HepG2 (cell line): ENCODE results near the gene EFS. TPM values are rescaled to one million over a fixed set of nuclear protein-coding genes. Genes with fewer than 3 reads are reported as not detected.

Experiments used
- BRCA1 ChIP-seq: sonication (generic); formaldehyde crosslinking; IDR thresholded peaks from 2 replicates; pipeline ENCODE4 v1.4.0; 2020; ENCODE audit warnings: missing genetic modification reagents
- DMTF1 ChIP-seq: sonication (generic); formaldehyde crosslinking; IDR thresholded peaks from 2 replicates; pipeline ENCODE4 v1.4.0; 2020; ENCODE audit warnings: mild to moderate bottlenecking, missing genetic modification reagents
- ERF ChIP-seq: IDR thresholded peaks from 2 replicates; pipeline ENCODE4 v1.6.1; 2018; ENCODE audit warnings: missing biosample characterization, missing genetic modification reagents
- KLF6 ChIP-seq: IDR thresholded peaks from 2 replicates; pipeline ENCODE4 v1.8.0; 2016; ENCODE audit warnings: missing biosample characterization, missing genetic modification reagents
- MEF2D ChIP-seq: sonication (generic); formaldehyde crosslinking; IDR thresholded peaks from 2 replicates; pipeline ENCODE4 v1.5.1; 2020; ENCODE audit warnings: mild to moderate bottlenecking, missing genetic modification reagents
- MZF1 ChIP-seq: sonication (generic); formaldehyde crosslinking; IDR thresholded peaks from 2 replicates; pipeline ENCODE4 v1.8.1; 2023; ENCODE audit warnings: mild to moderate bottlenecking, missing genetic modification reagents, borderline replicate concordance
- NFKB2 ChIP-seq: sonication (generic); formaldehyde crosslinking; IDR thresholded peaks from 2 replicates; pipeline ENCODE4 v1.4.0; 2020; ENCODE audit warnings: missing genetic modification reagents, borderline replicate concordance
- RNF2 ChIP-seq: fragments of 450-650 bp; conservative IDR thresholded peaks from 2 replicates; pipeline ENCODE4 v1.6.1; 2016; ENCODE audit warnings: low read depth
- SOX5 ChIP-seq: IDR thresholded peaks from 2 replicates; pipeline ENCODE4 v1.6.1; 2016; ENCODE audit warnings: borderline replicate concordance
- STAT6 ChIP-seq: sonication (generic); formaldehyde crosslinking; IDR thresholded peaks from 2 replicates; pipeline ENCODE4 v1.4.0; 2020; ENCODE audit warnings: missing genetic modification reagents, mild to moderate bottlenecking, borderline replicate concordance
- SYNCRIP ChIP-seq: fragments of 200-400 bp; formaldehyde crosslinking; IDR thresholded peaks from 2 replicates; pipeline ENCODE4 v1.6.1; 2018; ENCODE audit warnings: mild to moderate bottlenecking, low read depth, low read length; ENCODE audit not compliant: insufficient read depth
- TGIF2 ChIP-seq: IDR thresholded peaks from 2 replicates; pipeline ENCODE4 v1.6.1; 2016; ENCODE audit warnings: control low read depth, missing compliant biosample characterization
- WIZ ChIP-seq: sonication (generic); formaldehyde crosslinking; IDR thresholded peaks from 2 replicates; pipeline ENCODE4 v1.5.1; 2020; ENCODE audit warnings: mild to moderate bottlenecking, missing genetic modification reagents
- ZNF343 ChIP-seq: sonication (generic); formaldehyde crosslinking; IDR thresholded peaks from 2 replicates; pipeline ENCODE4 v1.4.0; 2020; ENCODE audit warnings: mild to moderate bottlenecking, missing genetic modification reagents
- ZNF546 ChIP-seq: sonication (generic); formaldehyde crosslinking; conservative IDR thresholded peaks from 2 replicates; pipeline ENCODE4 v1.8.1; 2023; ENCODE audit warnings: mild to moderate bottlenecking, missing genetic modification reagents
- ZNF556 ChIP-seq: sonication (generic); formaldehyde crosslinking; IDR thresholded peaks from 2 replicates; pipeline ENCODE4 v1.4.0; 2020; ENCODE audit warnings: mild to moderate bottlenecking, missing genetic modification reagents, borderline replicate concordance
- ZNF580 ChIP-seq: IDR thresholded peaks from 2 replicates; pipeline ENCODE4 v1.6.1; 2016; ENCODE audit warnings: low read depth, borderline replicate concordance
- ZNF687 ChIP-seq: sonication (generic); formaldehyde crosslinking; IDR thresholded peaks from 2 replicates; pipeline ENCODE4 v1.5.1; 2020; ENCODE audit warnings: mild to moderate bottlenecking, missing genetic modification reagents, moderate library complexity
- polyA plus RNA-seq, 8 experiments: library from polyadenylated mRNA; depleted of rRNA in 3 of 8; stranded (reverse) in 7 of 8; unstranded in 1 of 8; fragments of >200 nt; fragmentation: Illumina TruSeq in 4 of 8; extraction: Trizol in 4 of 8; gene quantifications; 2 replicates each; pipeline versions ENCODE4 v1.2.1 to v1.2.3, GENCODE V29; 2011 to 2016; ENCODE audit warnings: low read depth in 4 of 8, missing spikeins in 1 of 8, mixed read lengths in 1 of 8; ENCODE audit not compliant: insufficient read depth in 1 of 8
- total RNA-seq, 5 experiments: library from RNA; depleted of rRNA; stranded (reverse); fragments of >200 nt; fragmentation: Illumina TruSeq; extraction: Trizol; gene quantifications; 2 replicates each; pipeline ENCODE4 v1.2.3, GENCODE V29; 2016; ENCODE audit warnings: low read depth in 1 of 5
- TF ChIP-seq, protein P1 (sequence below): sonication (generic); formaldehyde crosslinking; IDR thresholded peaks from 2 replicates; pipeline ENCODE4 v1.9.0; 2021; ENCODE audit warnings: missing genetic modification reagents, borderline replicate concordance

EFS gene
- total and polyA plus RNA-seq, 2 of the 13 experiments (the other 11 are each of a cell fraction or from before 2014, with no cell fraction given), result not detected

DNA sequence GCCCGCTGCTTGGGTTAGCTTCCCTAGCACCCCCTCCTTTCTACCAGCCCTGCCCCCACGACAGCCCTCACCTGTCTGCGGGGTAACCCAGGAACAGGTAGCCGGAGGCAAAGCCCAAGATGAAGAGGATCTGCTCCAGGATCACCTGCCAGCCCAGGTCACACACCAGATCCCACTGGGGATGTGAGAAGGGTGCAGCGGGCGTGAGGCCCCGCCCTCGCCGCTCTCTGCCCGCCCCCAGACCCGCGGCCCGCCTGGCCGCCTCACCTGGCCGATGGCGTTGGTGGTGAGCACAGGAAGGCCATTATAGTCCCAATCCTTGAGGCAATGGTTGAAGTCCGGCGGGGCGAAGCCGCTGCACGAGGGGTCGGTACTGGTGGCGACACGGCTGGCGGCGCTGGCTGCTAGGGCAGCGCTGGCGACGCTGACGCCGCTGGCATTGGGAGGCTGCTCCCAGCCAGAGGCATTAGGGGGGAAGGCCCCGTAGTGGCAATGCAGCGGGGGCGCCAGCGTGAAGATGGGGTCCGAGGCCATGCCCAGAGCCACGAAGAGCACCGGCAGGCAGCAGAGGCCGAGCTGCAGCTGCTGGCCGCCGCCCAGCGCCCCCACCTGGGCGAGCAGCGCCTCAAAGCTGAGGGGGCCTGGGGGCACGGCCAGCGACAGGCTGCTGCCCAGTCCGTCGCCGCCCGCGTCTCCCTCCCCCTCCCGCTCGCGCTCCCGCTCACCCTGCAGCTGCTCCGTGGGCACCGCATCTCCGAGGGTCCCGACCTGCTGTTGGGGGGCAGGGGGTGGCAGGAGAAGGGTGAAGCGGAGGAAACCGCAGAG is 13.1 kb downstream of the EFS start (continued):
- TF ChIP-seq MZF1 (CRISPR knock-in tag) (no peak), ZNF343 (CRISPR knock-in tag) (peak; percentile 62; the same call in 1 of the 2 replicates), ZNF687 (CRISPR knock-in tag) (peak; percentile 52), MEF2D (CRISPR knock-in tag) (no peak), SYNCRIP (no peak), BRCA1 (CRISPR knock-in tag) (no peak), STAT6 (CRISPR knock-in tag) (no peak), ZNF580 (no peak), DMTF1 (no peak), ZNF546 (CRISPR knock-in tag) (peak; percentile 56; the same call in 1 of the 2 replicates), WIZ (0 out of 2 replicates have a peak, but pooled peaks have one; percentile 47), KLF6 (CRISPR knock-in tag) (no peak), SOX5 (CRISPR knock-in tag) (no peak), TGIF2 (no peak), ERF (CRISPR knock-in tag) (no peak), NFKB2 (CRISPR knock-in tag) (no peak; the same call in 1 of the 2 replicates), RNF2 (no peak), ZNF556 (no peak)
- TF ChIP-seq, protein P1, sequence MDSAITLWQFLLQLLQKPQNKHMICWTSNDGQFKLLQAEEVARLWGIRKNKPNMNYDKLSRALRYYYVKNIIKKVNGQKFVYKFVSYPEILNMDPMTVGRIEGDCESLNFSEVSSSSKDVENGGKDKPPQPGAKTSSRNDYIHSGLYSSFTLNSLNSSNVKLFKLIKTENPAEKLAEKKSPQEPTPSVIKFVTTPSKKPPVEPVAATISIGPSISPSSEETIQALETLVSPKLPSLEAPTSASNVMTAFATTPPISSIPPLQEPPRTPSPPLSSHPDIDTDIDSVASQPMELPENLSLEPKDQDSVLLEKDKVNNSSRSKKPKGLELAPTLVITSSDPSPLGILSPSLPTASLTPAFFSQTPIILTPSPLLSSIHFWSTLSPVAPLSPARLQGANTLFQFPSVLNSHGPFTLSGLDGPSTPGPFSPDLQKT (CRISPR knock-in tag), result no peak
